HG03521 (cell line): ENCODE results near the gene CFAP161.
"Not testable (repeated sequence)": the region's sequence is repeated elsewhere in the genome, so short reads cannot be mapped to it uniquely, and the experiment has no call there.

Source experiments
- ATAC-seq: cut with Tn5 transposase; IDR thresholded peaks from one replicate; pipeline ENCODE4 v1.9.1; 2021; ENCODE audit warnings: mild to moderate bottlenecking, moderate library complexity; ENCODE audit not compliant: unreplicated experiment

CFAP161 gene

DNA sequence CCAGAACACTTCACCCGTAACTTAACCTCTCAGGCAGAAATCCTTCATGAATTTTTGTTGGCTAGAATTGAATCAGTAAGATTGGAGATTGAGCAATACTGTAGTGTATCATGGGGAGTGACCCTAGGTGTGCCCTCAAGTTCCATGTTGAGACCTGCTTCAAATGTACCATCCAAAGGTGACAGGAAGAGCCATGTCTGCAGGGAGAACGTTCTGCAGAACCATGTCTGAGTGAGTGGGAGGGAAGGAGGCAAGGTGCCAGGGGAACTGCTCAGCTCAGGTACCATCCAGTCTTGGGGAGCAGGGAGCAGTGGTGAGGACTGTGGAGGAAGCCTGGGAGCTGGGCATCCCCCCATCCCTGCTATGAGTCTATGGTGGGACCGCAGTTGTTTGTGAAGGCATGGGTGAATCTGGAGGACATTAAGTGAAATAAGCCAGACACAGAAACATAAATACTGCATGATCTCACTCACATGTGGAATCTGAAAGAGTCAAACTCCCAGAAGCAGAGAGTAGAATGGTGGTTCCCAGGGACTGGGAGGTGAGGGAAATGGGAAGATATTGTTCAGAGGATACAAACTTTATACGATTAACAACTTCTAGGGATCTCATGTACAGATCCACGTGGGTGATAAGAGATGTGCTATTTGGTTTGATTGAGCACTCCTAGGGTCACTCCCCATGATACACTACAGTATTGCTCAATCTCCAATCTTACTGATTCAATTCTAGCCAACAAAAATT lies 23.3 kb downstream of the CFAP161 start:
- ATAC-seq, result no peak

DNA sequence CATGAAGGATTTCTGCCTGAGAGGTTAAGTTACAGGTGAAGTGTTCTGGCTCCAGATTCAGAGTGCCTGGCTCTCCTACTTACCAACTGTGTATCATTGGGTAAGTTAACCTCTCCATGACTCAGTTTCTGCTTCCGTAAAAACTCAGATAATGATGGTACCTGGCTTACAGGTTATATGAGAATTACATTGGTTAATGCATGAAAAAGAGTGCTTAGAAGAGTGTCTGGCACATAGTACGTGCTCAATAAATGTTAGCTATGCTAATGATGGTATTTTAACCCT lies 23.8 kb downstream of the CFAP161 start:
- ATAC-seq, result no peak

DNA sequence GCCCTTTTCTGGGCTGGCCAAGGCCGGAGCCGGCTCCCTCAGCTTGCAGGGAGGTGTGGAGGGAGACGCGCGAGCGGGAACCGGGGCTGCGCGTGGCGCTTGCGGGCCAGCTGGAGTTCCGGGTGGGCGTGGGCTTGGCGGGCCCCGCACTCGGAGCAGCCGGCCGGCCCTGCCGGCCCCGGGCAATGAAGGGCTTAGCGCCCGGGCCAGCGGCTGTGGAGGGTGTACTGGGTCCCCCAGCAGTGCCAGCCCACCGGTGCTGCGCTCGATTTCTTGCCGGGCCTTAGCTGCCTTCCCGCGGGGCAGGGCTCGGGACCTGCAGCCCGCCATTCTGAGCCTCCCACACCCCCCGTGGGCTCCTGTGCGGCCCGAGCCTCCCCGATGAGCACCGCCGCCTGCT lies 24.5 kb downstream of the CFAP161 start:
- not testable (repeated sequence) for ATAC-seq

DNA sequence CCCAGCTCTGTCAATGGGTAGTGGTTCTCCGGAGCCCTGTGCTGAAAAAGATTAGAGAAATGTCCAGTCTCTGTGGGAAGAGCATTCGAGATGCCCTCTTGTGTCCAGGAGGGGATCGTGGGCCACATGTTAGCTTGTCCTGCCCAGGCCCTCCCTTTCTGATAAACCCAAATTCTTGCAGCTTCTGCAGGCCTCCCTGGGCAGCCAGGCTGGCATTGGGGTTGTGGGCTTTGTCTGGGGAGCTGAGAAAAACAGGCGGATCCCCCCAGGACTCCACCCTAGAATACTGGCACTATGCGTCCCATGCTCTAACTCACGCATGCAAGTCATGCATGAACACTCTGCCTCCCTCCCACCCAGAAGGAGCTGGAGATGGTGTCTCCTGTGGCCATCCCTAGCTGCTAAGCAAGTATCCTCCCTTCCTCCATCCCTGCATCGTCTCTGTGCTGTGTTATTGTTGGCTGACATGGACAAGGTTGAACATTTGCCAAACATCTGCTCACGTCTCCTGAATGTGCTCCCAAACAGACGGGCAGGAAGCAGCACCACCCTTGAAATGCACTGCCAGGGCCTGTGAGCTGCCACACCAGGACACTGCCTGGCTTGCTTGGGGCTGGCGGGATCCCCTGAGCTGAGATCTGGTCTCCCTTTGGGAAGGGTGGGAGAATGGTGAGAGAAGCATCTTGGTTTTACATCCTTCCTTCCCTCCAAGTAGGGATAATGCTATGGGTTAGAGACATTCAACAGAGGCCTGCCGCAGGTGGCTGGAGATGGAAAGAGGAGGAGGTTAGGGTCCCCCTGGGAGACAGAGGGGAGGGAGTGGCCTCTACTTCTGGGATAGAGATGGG lies 26.5 kb downstream of the CFAP161 start:
- ATAC-seq, result no peak

DNA sequence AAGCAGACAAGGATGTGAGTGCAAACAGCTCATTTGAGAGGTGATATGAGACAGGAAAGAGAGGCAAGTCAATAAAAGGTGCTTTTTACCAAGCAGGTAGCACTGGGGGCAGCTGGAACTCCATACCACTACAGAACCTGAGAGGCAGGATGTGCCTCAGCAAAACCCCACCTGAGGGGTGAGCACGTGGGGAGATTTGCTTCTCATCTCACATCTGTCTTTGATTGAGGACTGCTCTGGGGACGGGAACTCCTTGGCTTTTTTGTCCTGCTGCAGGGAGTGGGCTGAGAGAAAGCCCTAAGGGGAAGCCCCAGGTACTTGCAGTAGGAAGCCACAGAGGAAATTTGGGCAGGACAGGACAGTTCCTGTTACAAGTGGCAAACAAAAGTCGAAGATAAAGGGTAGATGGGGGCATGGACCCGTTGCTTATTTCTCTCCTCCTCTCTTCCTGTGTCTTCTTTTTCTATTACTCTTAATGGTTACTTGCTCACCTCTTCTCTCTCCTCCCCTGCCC lies 27.1 kb downstream of the CFAP161 start:
- ATAC-seq, result no peak

DNA sequence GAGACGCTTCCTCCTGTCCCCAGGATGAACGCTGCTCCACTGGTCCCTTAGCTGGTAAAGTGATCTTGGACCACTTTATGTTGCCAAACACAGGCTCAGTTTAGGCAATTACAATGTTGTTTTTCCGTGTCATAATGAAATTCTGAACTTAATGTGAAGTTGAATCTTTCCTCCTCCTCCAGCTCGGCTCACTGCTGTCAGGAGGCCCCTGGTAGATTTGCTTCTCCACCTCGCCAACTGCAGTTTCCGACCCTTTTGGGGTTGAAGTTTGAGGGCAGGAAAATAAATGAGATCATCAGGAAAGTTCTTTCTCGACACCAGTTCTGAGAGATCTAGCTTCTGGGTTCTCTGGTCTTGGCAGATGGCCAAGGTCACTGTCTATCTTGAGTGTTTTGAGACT lies 27.8 kb downstream of the CFAP161 start:
- ATAC-seq, result no peak

DNA sequence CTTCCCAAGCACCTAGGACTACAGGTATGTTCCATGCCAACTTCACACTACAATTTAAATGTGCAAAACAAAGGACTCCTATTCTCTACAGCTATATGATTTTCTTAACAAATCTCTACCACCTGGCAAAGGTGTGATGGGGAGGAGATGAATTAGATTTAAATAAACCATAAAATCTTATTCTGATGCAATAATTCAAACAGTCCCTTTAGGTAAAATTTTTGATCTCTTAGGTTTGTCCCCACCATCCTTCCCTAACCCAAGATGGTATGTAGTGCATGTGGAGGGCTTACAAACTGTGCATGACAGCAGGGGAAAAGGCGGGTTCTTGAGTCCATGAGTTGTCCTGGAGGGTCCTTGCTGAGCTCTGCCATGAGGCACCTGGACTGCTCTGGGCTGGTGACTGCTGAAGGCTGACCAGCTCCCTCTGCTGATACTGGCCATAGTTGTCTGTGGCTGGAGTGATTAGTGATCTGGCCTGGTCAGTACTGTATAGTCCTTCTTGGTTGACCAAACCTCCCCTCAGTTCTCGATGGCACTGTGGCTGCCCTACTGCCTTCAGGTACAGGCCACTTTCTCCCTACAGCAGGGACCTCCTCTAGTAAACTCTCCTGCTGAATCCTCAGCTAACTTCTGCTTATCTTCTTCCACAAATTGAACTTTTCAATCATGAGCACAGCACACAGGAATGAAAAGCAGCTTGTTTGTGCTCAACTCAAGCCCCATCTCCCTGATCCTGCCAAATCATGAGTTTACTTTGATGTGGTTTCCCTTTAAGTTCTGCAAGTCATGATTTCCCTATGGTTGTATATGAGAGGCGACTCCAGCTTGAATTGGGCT lies 30.1 kb downstream of the CFAP161 start:
- no peak for ATAC-seq

DNA sequence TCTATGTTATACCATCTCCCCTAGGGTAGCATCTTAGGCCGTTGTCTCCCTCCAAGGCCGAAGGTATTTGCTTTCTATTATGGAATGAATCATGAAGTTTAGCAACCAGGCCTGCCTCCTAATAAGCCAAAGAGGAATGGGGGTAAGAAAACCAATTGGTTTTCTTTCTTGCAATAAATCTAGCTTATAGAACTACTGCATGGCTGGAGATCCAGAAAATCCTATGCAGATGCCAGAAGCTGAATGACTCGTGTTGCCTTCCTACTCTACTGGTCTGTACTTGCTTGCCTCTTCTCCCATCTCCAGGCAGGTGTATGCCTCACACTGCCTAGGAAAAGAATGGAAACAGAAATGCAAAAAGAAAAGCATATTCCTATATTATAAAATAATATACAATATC lies 31.5 kb downstream of the CFAP161 start:
- no peak for ATAC-seq

DNA sequence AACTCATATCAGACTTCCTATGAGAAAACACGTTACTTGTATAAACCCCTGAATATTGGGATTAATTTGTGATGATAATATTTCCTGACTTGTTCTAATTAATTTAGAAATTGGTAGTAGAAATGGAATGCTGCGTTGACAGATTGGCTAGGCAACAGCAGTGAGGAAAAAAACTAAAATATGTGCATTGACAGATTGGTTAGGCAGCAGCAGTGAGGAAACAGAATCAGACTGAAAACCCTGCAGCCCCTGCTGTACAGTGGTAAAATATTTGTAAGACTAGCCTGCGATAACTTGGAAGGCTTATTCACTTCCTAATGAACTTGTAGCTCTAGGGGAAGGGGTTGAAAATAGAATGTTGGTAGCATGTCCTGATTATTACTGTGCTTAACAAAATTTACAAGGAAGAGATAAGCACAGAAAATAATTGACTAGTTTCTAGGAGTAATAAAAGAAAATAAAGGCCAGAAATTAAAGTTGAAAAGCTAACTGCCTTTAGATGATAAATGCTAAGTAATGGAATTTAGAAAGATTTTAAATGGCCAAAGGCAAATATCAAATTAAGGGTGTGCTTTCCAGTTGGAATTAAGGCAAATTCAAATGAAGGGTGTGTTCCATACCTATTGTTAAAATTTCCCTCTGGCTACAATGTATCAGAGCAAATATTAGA lies 32.7 kb downstream of the CFAP161 start:
- ATAC-seq, result no peak

DNA sequence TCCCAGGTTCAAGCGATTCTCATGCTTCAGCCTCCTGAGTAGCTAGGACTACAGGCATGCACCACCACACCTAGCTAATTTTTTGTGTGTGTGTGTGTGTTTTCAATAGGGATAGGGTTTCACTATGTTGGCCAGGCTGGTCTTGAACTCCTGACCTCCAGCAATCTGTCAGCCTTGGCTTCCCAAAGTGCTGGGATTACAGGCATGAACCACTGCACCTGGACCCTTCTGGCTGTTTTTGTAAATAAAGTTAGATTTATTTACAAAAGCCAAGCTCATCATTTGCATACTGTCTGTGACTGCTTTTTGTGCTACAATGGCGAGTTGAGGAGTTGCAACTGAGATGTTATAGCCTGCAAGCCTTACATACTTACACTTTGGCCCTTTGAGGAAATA lies 34.1 kb downstream of the CFAP161 start:
- ATAC-seq, result no peak

DNA sequence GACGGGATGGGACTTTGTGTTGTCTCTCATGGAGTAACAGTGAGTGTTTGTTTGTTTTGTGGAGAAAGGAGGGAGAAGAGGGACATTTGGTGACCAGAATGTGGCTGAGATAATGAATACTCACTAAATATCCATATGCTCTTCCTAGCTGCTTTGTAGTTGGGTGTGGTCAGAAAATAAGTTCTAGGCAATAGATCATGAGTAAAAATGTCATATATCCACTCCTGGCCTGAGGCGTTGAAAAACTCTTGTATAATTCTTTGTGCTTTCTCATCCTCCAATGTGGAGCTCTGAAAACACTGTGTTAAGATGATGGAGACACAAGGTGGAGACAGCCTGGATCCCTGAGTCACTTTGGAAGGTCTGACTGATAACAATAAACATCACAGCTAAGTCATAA lies 34.6 kb downstream of the CFAP161 start:
- ATAC-seq, result no peak

DNA sequence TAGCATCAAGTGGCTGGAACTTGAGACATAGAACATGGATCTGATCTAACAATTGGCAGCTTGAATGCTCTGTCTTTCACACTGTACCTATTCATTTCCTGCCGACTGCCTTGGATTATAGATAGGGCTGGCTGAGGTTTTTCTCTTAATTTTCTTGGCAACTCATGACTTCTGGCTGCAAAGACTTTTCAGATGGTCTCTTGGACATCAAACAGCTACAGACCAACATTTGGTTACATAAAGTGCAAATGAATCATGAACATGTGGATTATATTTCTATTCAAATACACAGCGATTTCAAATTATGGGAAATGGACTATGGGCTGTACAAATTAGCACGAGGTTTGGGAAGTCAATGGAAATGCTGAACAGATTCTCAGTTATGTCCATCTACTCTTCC lies 36.4 kb downstream of the CFAP161 start:
- ATAC-seq, result no peak

DNA sequence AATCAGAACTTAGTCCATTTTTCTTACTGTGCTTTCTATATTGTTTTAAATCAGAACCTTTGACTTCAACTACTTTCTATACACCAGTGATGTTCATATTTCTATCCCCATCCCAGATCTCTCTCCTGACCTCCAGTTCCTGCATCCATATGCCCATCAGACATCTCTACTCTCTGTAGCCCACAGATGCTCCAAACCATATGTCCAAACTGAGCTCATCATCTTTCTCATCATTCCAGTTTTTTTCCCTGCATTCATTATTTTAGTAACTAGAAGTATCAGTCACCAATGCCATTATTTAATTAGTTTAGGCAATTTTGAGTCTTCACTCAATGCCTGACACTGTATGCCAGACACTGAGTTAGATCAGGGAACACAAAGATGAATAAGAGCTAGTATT lies 37.2 kb downstream of the CFAP161 start:
- ATAC-seq, result no peak

DNA sequence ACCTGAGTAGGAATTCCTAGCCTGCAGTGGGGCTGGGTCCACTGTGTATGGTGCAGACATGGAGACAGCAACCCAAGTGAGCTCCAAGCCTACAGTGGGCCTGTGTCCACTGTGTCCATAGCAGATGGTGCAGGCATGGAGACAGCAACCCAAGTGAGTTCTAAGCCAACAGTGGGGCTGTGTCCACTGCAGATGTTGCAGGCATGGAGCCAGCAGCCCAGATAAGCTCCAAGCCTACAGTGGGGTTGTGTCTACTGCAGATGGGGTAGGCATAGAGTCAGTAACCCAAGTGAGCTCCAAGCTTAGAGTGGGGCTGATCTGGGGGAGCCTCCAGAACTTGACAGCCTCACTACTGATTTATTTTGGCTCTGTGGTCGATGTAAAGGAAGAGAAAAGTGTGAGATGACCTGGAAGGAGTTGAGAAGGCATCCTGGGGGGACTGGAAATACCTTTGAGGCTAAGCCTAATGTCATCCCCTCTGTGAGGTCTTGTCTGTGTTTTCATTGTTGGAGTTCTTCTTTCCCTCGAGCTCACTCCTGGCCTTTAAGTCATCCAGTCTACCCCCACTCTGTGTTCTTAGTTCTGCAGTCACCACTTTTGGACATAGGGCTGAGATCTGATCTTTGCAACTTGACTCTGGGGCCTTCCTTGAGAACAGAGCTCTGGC lies 40.2 kb downstream of the CFAP161 start:
- ATAC-seq, result no peak

DNA sequence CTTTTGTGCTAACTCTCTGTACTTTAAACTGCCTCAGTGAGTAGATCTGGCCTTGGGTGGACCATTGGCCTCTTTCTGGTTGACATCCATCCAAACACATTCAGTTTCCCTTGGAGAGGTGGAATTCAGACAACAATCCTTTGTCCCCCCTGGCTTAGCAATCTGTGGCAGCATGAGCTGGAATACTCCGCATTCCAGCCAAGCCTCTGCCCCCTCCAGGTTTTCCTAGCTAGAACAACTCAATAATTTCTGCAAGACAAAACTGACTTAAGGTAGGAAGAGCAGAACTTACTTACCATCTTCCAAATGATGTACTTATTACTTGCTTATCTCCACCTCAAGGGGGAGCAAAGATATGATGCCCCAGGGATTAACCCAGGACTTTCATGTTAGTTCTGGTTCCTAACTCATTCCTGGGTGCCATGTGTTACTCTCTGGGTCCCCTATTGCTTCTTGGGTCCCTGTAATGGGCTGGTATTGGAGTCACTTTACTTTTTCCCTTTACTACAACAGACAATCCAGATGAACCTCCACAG lies 40.8 kb downstream of the CFAP161 start:
- no peak for ATAC-seq

DNA sequence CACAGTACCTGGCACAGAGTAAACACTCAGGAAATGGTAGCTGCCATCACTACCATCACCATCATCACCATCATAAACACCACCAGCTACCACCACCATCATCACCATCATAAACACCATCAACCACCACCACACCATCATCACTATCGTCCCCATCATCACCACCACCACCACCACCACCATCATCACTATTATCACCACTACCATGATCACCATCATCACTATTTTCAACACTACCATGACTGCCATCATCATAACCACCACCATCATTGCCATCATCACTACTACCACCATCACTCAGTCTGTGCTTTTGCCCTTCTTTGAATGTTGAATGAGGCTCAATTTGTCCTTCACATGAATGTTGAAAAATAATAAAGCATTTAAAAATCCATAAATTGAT lies 41.4 kb downstream of the CFAP161 start:
- no peak for ATAC-seq

DNA sequence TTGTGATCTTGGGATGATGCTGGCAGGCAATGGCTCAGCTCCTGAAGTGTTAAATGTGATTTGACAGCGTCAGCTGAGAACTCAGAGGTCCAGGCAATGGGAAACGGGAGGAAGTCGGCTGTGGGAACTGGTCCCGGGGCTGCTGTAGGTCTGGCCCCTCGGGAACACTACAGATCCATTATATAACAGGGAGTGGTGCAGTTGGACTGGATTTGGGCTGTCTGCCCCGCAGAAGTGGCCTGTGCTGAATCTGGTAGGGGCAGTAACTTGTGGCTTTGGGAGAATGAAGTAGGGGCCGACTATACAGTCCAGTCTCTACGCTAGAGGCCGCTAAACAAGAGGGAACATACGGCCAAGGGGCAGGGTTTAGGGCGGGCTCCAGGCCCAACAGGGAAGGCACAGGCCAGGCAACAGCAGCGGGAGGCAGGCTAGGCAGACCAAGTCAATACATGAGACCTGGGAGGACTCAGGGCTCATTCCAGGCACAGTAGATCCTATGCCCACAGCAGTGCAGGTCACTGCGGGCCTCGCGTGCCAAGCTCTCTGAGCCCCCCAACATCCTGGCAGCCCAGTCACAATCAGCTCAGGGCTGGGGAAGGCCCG lies 42.3 kb downstream of the CFAP161 start:
- no peak for ATAC-seq

DNA sequence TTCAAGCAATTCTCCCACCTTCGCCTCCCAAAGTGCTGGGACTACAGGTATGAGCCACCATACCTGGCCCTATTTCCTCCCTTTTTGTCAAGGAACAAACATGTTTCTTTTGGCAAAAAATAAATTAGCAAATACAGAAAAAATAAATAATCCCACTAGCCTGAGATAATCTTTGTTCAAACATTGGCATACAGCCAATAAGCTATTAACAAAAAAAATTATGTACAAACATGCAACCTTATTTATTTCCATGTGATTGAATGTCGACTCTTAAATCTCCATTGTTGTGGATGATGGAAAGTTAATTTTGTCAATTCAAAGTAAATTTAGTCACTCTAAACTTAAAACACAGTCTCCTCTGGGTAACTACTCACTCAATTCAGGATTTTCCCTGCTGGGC lies 44.3 kb downstream of the CFAP161 start:
- ATAC-seq, result no peak

DNA sequence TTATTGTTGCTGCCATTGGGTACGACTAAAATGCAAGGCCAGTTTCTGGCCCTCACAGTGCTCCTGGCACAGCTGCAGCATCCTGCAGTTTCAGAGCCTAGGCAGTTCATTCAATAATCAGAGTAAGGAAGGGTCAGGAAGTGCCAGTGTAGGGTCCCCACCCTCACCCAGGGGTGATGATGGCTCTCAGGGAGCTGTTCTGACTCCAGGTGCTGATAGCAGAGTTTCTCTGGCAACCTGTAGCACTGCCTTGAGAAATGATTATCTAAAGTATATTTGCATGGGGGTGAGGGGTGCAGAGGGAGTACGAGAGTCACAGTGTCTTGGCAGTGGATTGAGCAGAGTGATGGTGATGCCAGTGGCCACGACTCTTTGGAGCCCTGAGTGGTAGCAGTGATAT lies 47.1 kb downstream of the CFAP161 start:
- ATAC-seq, result no peak
